Endothelial cell (in vitro differentiated cells): Measurements from ENCODE around the gene ECHS1. TPM values are rescaled to one million over a fixed set of nuclear protein-coding genes. Genes with fewer than 3 reads are reported as not detected.

Experiments
- DNase-seq: peaks from one replicate; pipeline ENCODE4 v3.0.0; 2021; ENCODE audit warnings: low spot score
- H3K27ac Mint-ChIP-seq: one replicate; pipeline ENCODE4 v1.8.0; 2021; ENCODE audit warnings: mixed read lengths, inconsistent platforms; ENCODE audit not compliant: unreplicated experiment
- H3K27me3 Mint-ChIP-seq: one replicate; pipeline ENCODE4 v1.8.0; 2021; ENCODE audit warnings: mild to moderate bottlenecking, moderate library complexity, mixed read lengths, inconsistent platforms; ENCODE audit not compliant: unreplicated experiment
- H3K36me3 Mint-ChIP-seq: one replicate; pipeline ENCODE4 v1.8.0; 2021; ENCODE audit warnings: mild to moderate bottlenecking, low read depth, mixed read lengths, inconsistent platforms; ENCODE audit not compliant: unreplicated experiment
- H3K4me1 Mint-ChIP-seq: one replicate; pipeline ENCODE4 v1.8.0; 2021; ENCODE audit warnings: mild to moderate bottlenecking, mixed read lengths, inconsistent platforms; ENCODE audit not compliant: unreplicated experiment
- H3K4me3 Mint-ChIP-seq: one replicate; pipeline ENCODE4 v1.8.0; 2021; ENCODE audit warnings: mild to moderate bottlenecking, mixed read lengths, inconsistent platforms; ENCODE audit not compliant: unreplicated experiment
- H3K9me3 Mint-ChIP-seq: one replicate; pipeline ENCODE4 v1.8.0; 2021; ENCODE audit warnings: mixed read lengths, inconsistent platforms; ENCODE audit not compliant: unreplicated experiment
- total RNA-seq: library from RNA; stranded (reverse); fragmentation: NEBNext Ultra II Directional; extraction: Animal tissue kit (Norgen Biotek cat#: 25700); gene quantifications from one replicate; pipeline ENCODE4 v1.2.1, GENCODE V29; 2021; ENCODE audit not compliant: unreplicated experiment
- TF ChIP-seq, protein P1 (sequence below): fragments of 200-600 bp; sonication (generic); IDR thresholded peaks from one replicate; pipeline ENCODE4 v1.5.0; 2021; ENCODE audit warnings: antibody characterized with exemption; ENCODE audit not compliant: unreplicated experiment

Gene ECHS1
- total RNA-seq, 1 donor from 2014 or later, result 69.6 TPM

DNA sequence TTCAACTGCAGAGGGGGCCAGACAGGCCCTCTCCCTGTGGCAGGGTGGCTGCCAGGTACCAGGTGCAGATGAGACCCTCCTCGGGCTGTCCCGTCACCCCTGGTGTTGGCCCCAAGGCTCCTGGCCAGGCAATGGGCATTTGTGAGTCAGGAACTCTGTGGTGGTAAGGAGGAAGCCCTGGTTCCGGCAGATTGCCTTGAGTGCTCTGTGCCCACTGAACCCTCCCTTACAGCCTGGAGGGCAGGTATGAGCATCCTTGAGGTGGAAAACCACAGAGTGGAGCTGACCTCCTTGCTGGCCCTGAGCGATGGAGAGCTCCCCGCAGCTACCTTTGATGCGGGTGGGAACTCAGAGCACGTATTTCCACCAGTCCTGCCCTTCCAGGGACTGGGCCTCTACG is 7.9 kb upstream of the ECHS1 start:
- H3K36me3 Mint-ChIP-seq, result no peaks in the 10 kb centered on the region
- H3K27me3 Mint-ChIP-seq, result peaks cover 13% of the 10 kb centered on the region
- no peaks in the 10 kb centered on the region for H3K4me1 Mint-ChIP-seq
- no peak overlapping the region for H3K27ac Mint-ChIP-seq
- H3K9me3 Mint-ChIP-seq, result no peaks in the 10 kb centered on the region
- DNase-seq, result no peak
- no peak overlapping the region for H3K4me3 Mint-ChIP-seq
- TF ChIP-seq, protein P1, sequence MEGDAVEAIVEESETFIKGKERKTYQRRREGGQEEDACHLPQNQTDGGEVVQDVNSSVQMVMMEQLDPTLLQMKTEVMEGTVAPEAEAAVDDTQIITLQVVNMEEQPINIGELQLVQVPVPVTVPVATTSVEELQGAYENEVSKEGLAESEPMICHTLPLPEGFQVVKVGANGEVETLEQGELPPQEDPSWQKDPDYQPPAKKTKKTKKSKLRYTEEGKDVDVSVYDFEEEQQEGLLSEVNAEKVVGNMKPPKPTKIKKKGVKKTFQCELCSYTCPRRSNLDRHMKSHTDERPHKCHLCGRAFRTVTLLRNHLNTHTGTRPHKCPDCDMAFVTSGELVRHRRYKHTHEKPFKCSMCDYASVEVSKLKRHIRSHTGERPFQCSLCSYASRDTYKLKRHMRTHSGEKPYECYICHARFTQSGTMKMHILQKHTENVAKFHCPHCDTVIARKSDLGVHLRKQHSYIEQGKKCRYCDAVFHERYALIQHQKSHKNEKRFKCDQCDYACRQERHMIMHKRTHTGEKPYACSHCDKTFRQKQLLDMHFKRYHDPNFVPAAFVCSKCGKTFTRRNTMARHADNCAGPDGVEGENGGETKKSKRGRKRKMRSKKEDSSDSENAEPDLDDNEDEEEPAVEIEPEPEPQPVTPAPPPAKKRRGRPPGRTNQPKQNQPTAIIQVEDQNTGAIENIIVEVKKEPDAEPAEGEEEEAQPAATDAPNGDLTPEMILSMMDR, result no peak

DNA sequence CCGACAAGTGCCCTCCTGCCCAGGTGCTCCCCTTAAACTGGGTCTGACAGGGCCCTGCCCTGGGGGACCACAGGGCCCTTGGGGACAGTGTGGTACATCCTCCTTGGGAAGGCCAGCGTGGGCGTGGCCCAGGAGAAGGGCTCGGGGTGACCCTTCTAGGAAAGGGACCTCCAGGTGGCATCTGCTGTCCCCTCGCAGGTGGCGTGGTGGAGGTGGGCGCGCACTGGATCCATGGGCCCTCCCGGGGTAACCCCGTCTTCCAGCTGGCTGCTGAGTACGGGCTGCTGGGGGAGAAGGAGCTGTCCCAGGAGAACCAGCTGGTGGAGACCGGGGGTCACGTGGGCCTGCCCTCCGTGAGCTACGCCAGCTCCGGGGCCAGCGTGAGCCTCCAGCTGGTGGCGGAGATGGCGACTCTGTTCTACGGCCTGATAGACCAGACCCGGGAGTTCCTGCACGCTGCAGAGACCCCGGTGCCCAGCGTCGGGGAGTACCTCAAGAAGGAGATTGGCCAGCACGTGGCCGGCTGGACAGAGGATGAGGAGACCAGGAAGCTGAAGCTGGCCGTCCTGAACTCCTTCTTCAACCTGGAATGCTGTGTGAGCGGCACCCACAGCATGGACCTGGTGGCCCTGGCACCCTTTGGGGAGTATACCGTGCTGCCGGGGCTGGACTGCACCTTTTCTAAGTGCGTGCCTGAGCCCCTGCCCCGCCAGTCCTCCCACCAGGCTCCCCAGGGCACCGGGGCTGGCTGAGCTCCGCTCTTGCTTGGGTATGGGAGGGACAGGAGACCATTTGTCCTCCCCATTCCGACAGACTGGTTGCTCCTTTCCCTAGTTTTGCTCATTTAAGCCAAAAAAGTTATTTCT is 6.9 kb upstream of the ECHS1 start:
- Mint-ChIP-seq H3K27me3 (peaks cover 21% of the 10 kb centered on the region), H3K27ac (no peak overlapping the region), H3K9me3 (no peaks in the 10 kb centered on the region), H3K4me3 (peak overlapping the region; percentile 14), H3K4me1 (no peaks in the 10 kb centered on the region), H3K36me3 (no peaks in the 10 kb centered on the region)
- TF ChIP-seq, protein P1, result no peak
- no peak for DNase-seq

DNA sequence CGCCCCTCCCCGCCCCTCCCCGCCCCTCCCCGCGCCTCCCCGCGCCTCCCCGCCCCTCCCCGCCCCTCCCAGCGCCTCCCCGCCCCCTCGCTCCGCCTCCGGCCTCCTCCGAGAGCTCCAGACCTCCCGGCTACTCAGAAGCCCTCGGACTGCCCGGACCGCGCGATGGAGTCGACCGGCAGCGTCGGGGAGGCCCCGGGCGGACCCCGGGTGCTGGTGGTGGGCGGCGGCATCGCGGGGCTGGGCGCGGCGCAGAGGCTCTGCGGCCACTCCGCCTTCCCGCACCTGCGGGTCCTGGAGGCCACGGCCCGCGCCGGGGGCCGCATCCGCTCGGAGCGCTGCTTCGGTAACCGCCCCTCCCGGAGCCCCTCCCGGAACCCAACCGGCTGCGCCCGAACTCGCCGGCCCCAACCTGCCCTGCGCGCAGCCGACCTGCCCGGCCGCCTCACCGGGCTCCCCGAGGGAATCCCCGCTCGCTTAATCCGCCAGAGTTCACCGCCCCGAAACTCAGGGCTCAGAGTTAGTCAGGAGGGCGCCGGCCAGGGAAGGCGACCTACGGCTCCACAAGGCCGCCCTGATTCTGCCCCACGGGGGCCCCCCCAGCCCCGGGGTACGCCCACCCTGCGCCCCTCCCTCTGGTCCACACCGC is 6.1 kb upstream of the ECHS1 start, which contains the start of gene PAOX:
PAOX (plus strand) TSS at position 111 of the 649 bp plus-strand sequence; CDS start at position 166, 55 bp downstream.
- Mint-ChIP-seq H3K36me3 (no peaks in the 10 kb centered on the region), H3K27me3 (peaks cover 23% of the 10 kb centered on the region), H3K27ac (no peak within 1 kb of the TSS), H3K4me1 (no peaks in the 10 kb centered on the region), H3K9me3 (no peaks in the 10 kb centered on the region), H3K4me3 (peak within 1 kb of the TSS; percentile 83)
- DNase-seq, result peak; percentile 53
- TF ChIP-seq, protein P1, result no peak

DNA sequence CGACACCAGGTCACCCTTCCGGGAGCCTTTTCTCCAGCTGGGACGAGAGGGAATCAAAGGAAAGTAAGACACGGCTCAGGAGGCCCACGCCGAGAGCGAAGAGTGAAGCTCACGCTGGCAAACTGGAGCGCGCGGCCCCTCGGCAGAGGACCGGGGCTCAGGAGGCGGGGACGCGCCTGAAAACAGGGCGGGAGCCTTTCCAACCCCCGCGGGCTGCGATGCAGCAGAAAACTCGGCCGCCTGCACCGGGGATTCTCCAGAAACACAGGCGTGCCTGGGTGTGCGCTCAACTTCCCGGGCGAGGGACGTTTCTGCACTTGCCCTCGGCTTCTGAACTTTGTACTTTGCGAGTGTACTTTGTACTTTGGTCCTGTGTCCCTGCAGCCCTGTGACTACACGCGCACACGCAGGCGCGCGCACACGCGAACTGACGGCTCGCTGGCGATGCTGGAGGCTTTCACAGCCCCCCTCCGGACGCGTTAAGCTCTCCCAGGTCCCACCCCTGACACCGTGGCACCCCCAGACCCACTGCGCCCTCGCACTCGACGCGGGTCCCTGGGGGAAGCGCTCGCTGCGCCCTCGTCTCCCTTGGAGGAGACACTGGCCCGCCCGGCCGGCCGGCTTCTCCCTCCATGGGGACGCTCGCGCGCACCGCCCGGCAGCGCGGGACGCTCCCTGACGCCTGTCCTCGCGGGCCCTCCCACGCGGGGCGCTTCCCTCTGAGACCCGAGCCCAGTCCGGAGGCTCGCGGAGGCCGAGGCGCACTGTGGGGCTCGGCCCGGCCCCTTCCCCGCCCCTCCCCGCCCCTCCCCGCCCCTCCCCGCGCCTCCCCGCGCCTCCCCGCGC is 5.3 kb upstream of the ECHS1 start:
- Mint-ChIP-seq H3K9me3 (no peaks in the 10 kb centered on the region), H3K4me3 (peak overlapping the region; percentile 83), H3K27me3 (peaks cover 27% of the 10 kb centered on the region), H3K27ac (no peak overlapping the region), H3K36me3 (no peaks in the 10 kb centered on the region), H3K4me1 (peaks cover 2% of the 10 kb centered on the region)
- DNase-seq, result peak; percentile 46
- TF ChIP-seq, protein P1, result no peak
